ENCODE data around the gene RCBTB2.

Gene RCBTB2

GRCh38 chr13:48545608-48546007 is 12.7 kb upstream of the RCBTB2 start:
- 83 to 89% methylated on average over 3 of the region's 3 CpGs for WGBS, 2 experiments

GRCh38 chr13:48542581-48543341 is 9.9 kb upstream of the RCBTB2 start:
- H3K27ac ChIP-seq (ENCODE audit: insufficient read depth, low read depth, low read length, poor library complexity, severe bottlenecking), result peak overlapping the region; percentile 52
- H3K9me3 ChIP-seq (ENCODE audit: control insufficient read depth, low read length), result no peaks in the 10 kb centered on the region
- H3K27me3 ChIP-seq (ENCODE audit: control insufficient read depth, insufficient read depth, low read length, poor library complexity, severe bottlenecking), result no peaks in the 10 kb centered on the region
- 20 to 26% methylated on average over 11 of the region's 11 CpGs for WGBS, 2 experiments
- no peaks in the 10 kb centered on the region for H3K36me3 ChIP-seq (ENCODE audit: control insufficient read depth, insufficient read depth, low read length)
- peaks cover 14% of the 10 kb centered on the region for H3K4me1 ChIP-seq (ENCODE audit: control insufficient read depth, insufficient read depth, low read length)
- no peak overlapping the region for H3K4me3 ChIP-seq (ENCODE audit: insufficient read depth, low read depth, low read length)

More at GRCh38 chr13:48545608-48546007, 12.7 kb upstream of the RCBTB2 start:
- Histone ChIP-seq H3K9me3 (ENCODE audit: control insufficient read depth, low read length) (no peaks in the 10 kb centered on the region), H3K4me3 (ENCODE audit: insufficient read depth, low read depth, low read length) (no peak overlapping the region), H3K27me3 (ENCODE audit: control insufficient read depth, insufficient read depth, low read length, poor library complexity, severe bottlenecking) (no peaks in the 10 kb centered on the region), H3K4me1 (ENCODE audit: control insufficient read depth, insufficient read depth, low read length) (peaks cover 14% of the 10 kb centered on the region), H3K27ac (ENCODE audit: insufficient read depth, low read depth, low read length, poor library complexity, severe bottlenecking) (no peak overlapping the region), H3K36me3 (ENCODE audit: control insufficient read depth, insufficient read depth, low read length) (no peaks in the 10 kb centered on the region)

- Histone ChIP-seq H3K9me3 (ENCODE audit: control insufficient read depth, low read length) (no peaks in the 10 kb centered on the region), H3K4me3 (ENCODE audit: insufficient read depth, low read depth, low read length) (no peak overlapping the region), H3K4me1 (ENCODE audit: control insufficient read depth, insufficient read depth, low read length) (peaks cover 14% of the 10 kb centered on the region), H3K36me3 (ENCODE audit: control insufficient read depth, insufficient read depth, low read length) (no peaks in the 10 kb centered on the region), H3K27ac (ENCODE audit: insufficient read depth, low read depth, low read length, poor library complexity, severe bottlenecking) (peak overlapping the region; percentile 50), H3K27me3 (ENCODE audit: control insufficient read depth, insufficient read depth, low read length, poor library complexity, severe bottlenecking) (no peaks in the 10 kb centered on the region)
- WGBS, 2 experiments, result 92% methylated on average over 4 of the region's 4 CpGs
These were observed 9.3 kb upstream of the RCBTB2 start for GRCh38 chr13:48542138-48542537.

- H3K4me3 ChIP-seq (ENCODE audit: insufficient read depth, low read depth, low read length), result no peak overlapping the region
- H3K27me3 ChIP-seq (ENCODE audit: control insufficient read depth, insufficient read depth, low read length, poor library complexity, severe bottlenecking), result no peaks in the 10 kb centered on the region
- H3K27ac ChIP-seq (ENCODE audit: insufficient read depth, low read depth, low read length, poor library complexity, severe bottlenecking), result no peak overlapping the region
- no peaks in the 10 kb centered on the region for H3K9me3 ChIP-seq (ENCODE audit: control insufficient read depth, low read length)
- peaks cover 14% of the 10 kb centered on the region for H3K4me1 ChIP-seq (ENCODE audit: control insufficient read depth, insufficient read depth, low read length)
- H3K36me3 ChIP-seq (ENCODE audit: control insufficient read depth, insufficient read depth, low read length), result no peaks in the 10 kb centered on the region
These were observed 6.7 kb upstream of the RCBTB2 start for GRCh38 chr13:48539550-48539949.

GRCh38 chr13:48536621-48537250 is 3.9 kb upstream of the RCBTB2 start:
- H3K36me3 ChIP-seq (ENCODE audit: control insufficient read depth, insufficient read depth, low read length), result no peaks in the 10 kb centered on the region
- peaks cover 13% of the 10 kb centered on the region for H3K4me1 ChIP-seq (ENCODE audit: control insufficient read depth, insufficient read depth, low read length)
- H3K27me3 ChIP-seq (ENCODE audit: control insufficient read depth, insufficient read depth, low read length, poor library complexity, severe bottlenecking), result no peaks in the 10 kb centered on the region
- no peak overlapping the region for H3K27ac ChIP-seq (ENCODE audit: insufficient read depth, low read depth, low read length, poor library complexity, severe bottlenecking)
- H3K9me3 ChIP-seq (ENCODE audit: control insufficient read depth, low read length), result no peaks in the 10 kb centered on the region
- WGBS, 2 experiments, result 90% methylated on average over 5 of the region's 5 CpGs
- no peak overlapping the region for H3K4me3 ChIP-seq (ENCODE audit: insufficient read depth, low read depth, low read length)

GRCh38 chr13:48535766-48536165 is 2.9 kb upstream of the RCBTB2 start:
- Histone ChIP-seq H3K27me3 (ENCODE audit: control insufficient read depth, insufficient read depth, low read length, poor library complexity, severe bottlenecking) (no peaks in the 10 kb centered on the region), H3K27ac (ENCODE audit: insufficient read depth, low read depth, low read length, poor library complexity, severe bottlenecking) (no peak overlapping the region), H3K4me1 (ENCODE audit: control insufficient read depth, insufficient read depth, low read length) (peaks cover 16% of the 10 kb centered on the region), H3K4me3 (ENCODE audit: insufficient read depth, low read depth, low read length) (no peak overlapping the region), H3K36me3 (ENCODE audit: control insufficient read depth, insufficient read depth, low read length) (no peaks in the 10 kb centered on the region), H3K9me3 (ENCODE audit: control insufficient read depth, low read length) (no peaks in the 10 kb centered on the region)
- 91 to 92% methylated on average over 2 of the region's 2 CpGs for WGBS, 2 experiments

- Histone ChIP-seq H3K36me3 (ENCODE audit: control insufficient read depth, insufficient read depth, low read length) (no peaks in the 10 kb centered on the region), H3K9me3 (ENCODE audit: control insufficient read depth, low read length) (no peaks in the 10 kb centered on the region), H3K27ac (ENCODE audit: insufficient read depth, low read depth, low read length, poor library complexity, severe bottlenecking) (no peak overlapping the region), H3K4me1 (ENCODE audit: control insufficient read depth, insufficient read depth, low read length) (peaks cover 16% of the 10 kb centered on the region), H3K27me3 (ENCODE audit: control insufficient read depth, insufficient read depth, low read length, poor library complexity, severe bottlenecking) (no peaks in the 10 kb centered on the region), H3K4me3 (ENCODE audit: insufficient read depth, low read depth, low read length) (no peak overlapping the region)
- WGBS, 2 experiments, result 91 to 94% methylated on average over 5 of the region's 5 CpGs
These were observed 2.1 kb upstream of the RCBTB2 start for GRCh38 chr13:48534911-48535501.

GRCh38 chr13:48533961-48534600 is 1.2 kb upstream of the RCBTB2 start:
- H3K27ac ChIP-seq (ENCODE audit: insufficient read depth, low read depth, low read length, poor library complexity, severe bottlenecking), result no peak overlapping the region
- no peak overlapping the region for H3K4me3 ChIP-seq (ENCODE audit: insufficient read depth, low read depth, low read length)
- WGBS, 2 experiments, result 93 to 95% methylated on average over 9 of the region's 9 CpGs
- no peaks in the 10 kb centered on the region for H3K27me3 ChIP-seq (ENCODE audit: control insufficient read depth, insufficient read depth, low read length, poor library complexity, severe bottlenecking)
- no peaks in the 10 kb centered on the region for H3K9me3 ChIP-seq (ENCODE audit: control insufficient read depth, low read length)
- peaks cover 16% of the 10 kb centered on the region for H3K4me1 ChIP-seq (ENCODE audit: control insufficient read depth, insufficient read depth, low read length)
- H3K36me3 ChIP-seq (ENCODE audit: control insufficient read depth, insufficient read depth, low read length), result no peaks in the 10 kb centered on the region

- H3K27me3 ChIP-seq (ENCODE audit: control insufficient read depth, insufficient read depth, low read length, poor library complexity, severe bottlenecking), result no peaks in the 10 kb centered on the region
- H3K27ac ChIP-seq (ENCODE audit: insufficient read depth, low read depth, low read length, poor library complexity, severe bottlenecking), result peak overlapping the region; percentile 45
- H3K4me1 ChIP-seq (ENCODE audit: control insufficient read depth, insufficient read depth, low read length), result peaks cover 16% of the 10 kb centered on the region
- no peaks in the 10 kb centered on the region for H3K9me3 ChIP-seq (ENCODE audit: control insufficient read depth, low read length)
- 51% methylated on average over 16 of the region's 16 CpGs for WGBS, 2 experiments
- peak overlapping the region; percentile 75 for H3K4me3 ChIP-seq (ENCODE audit: insufficient read depth, low read depth, low read length)
- H3K36me3 ChIP-seq (ENCODE audit: control insufficient read depth, insufficient read depth, low read length), result no peaks in the 10 kb centered on the region
These were observed 699 bp downstream of the RCBTB2 start for GRCh38 chr13:48532256-48532505.
